Endodermal cell (in vitro differentiated cells): ENCODE data around the gene IQCH. TPM values are rescaled to one million over a fixed set of nuclear protein-coding genes. Genes with fewer than 3 reads are reported as not detected.

Source experiments
- DNase-seq: peaks from one replicate; pipeline ENCODE4 v3.0.0-alpha.2; 2017
- H3K27ac ChIP-seq: 2 replicates; pipeline ENCODE4 v1.5.1; 2013; ENCODE audit warnings: mild to moderate bottlenecking, low read depth, low read length, moderate library complexity
- H3K27me3 ChIP-seq: 2 replicates; pipeline ENCODE4 v1.6.1; 2013; ENCODE audit warnings: mild to moderate bottlenecking, low read length, moderate library complexity; ENCODE audit not compliant: insufficient read depth, control insufficient read depth, poor library complexity, severe bottlenecking
- H3K36me3 ChIP-seq: 2 replicates; pipeline ENCODE4 v1.7.0; 2013; ENCODE audit warnings: mild to moderate bottlenecking, low read length, moderate library complexity; ENCODE audit not compliant: control insufficient read depth, insufficient read depth
- H3K4me1 ChIP-seq: one replicate; pipeline ENCODE4 v1.7.0; 2013; ENCODE audit warnings: low read length; ENCODE audit not compliant: control insufficient read depth, insufficient read depth
- H3K4me3 ChIP-seq: 2 replicates; pipeline ENCODE4 v1.5.1; 2013; ENCODE audit warnings: mild to moderate bottlenecking, low read length, moderate library complexity
- H3K9ac ChIP-seq: 2 replicates; pipeline ENCODE4 v1.6.1; 2013; ENCODE audit warnings: mild to moderate bottlenecking, low read length, moderate library complexity; ENCODE audit not compliant: poor library complexity, severe bottlenecking; ENCODE audit errors: extremely low read depth
- H3K9me3 ChIP-seq: 2 replicates; pipeline ENCODE4 v1.6.1; 2013; ENCODE audit warnings: mild to moderate bottlenecking, low read length, moderate library complexity; ENCODE audit not compliant: control insufficient read depth
- H3K27ac Mint-ChIP-seq: 2 replicates; pipeline ENCODE4 v1.8.0; 2020; ENCODE audit warnings: mixed read lengths
- H3K27me3 Mint-ChIP-seq: 2 replicates; pipeline ENCODE4 v1.8.0; 2021; ENCODE audit warnings: mild to moderate bottlenecking, mixed read lengths; ENCODE audit not compliant: insufficient read depth
- H3K36me3 Mint-ChIP-seq: 2 replicates; pipeline ENCODE4 v1.8.0; 2020; ENCODE audit warnings: low read depth, mixed read lengths
- H3K4me1 Mint-ChIP-seq: 2 replicates; pipeline ENCODE4 v1.8.0; 2020; ENCODE audit warnings: mixed read lengths
- H3K4me3 Mint-ChIP-seq: 2 replicates; pipeline ENCODE4 v1.8.0; 2020; ENCODE audit warnings: mild to moderate bottlenecking, moderate library complexity, mixed read lengths
- H3K9me3 Mint-ChIP-seq: 2 replicates; pipeline ENCODE4 v1.8.0; 2020; ENCODE audit warnings: mild to moderate bottlenecking, mixed read lengths
- CTCF ChIP-seq: fragments of 200-600 bp; sonication (generic); conservative IDR thresholded peaks from 2 replicates; pipeline ENCODE4 v1.5.0; 2021; ENCODE audit warnings: antibody characterized with exemption, mild to moderate bottlenecking
- WGBS, 2 experiments: methylation state at CpG; one replicate each; pipeline versions ENCODE4 v1.1.5 to v1.1.7; 2013; ENCODE audit warnings: missing lambda C conversion rate in 2 of 2, mixed read lengths in 1 of 2; ENCODE audit not compliant: insufficient coverage in 1 of 2, insufficient read length in 1 of 2; 5-methylcytosine and 5-hydroxymethylcytosine counted together
- total RNA-seq, 2 donors: library from RNA; stranded (reverse); fragmentation: NEBNext Ultra II Directional in 1 of 2; extraction: Animal tissue kit (Norgen Biotek cat#: 25700) in 1 of 2; gene quantifications; 2 replicates in 1 of 2; 3 replicates in 1 of 2; pipeline ENCODE4 v1.2.1, GENCODE V29; 2021

Gene IQCH
- total RNA-seq, 2 donors from 2014 or later, result 6.2 to 12.8 TPM

DNA sequence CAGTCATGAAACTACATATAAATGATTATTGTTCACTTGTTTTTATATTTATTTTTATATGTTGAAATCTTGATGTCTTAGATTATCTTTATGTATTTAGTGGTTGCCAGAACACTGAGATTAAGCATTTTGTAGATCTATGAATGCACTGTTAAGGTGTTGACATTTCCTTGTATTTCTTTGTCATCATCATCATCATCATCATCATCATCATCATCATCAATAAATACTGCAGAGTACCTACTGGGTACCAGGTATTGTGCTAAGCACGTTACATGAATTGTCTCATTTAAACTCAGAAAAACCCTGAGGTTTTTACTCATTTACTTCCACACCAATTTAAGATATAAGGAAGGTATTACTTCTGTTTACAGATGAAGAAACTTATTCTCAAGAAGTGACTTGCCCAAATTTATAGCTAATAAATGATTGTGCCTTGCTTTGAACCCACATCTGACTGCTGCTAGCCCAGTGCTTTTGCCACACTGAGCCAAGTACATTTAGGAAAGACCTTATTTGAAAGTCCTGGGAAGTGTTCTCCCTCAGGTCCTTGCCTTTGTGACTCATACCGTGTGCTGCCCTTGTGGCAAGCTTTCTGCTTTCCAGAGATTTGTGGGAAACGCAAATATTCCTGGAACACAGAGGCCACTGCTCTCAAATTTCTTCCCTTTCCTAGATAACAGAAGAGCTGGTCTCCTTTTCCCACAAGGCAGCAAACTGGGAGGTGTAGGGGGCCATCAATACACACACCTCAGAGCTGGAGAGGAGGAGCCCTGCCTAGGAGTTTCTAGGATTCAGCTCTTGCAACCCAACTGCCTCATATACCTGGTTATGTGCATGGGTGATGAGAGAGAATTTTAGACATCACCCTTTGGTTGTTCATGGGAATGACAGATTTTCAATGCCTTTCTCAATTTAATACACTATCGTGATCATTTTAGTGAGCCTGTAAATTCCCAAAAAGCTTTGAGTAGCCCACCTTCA lies 150.9 kb downstream of the IQCH start:
- TF ChIP-seq CTCF, result no peak
- no peaks in the 10 kb centered on the region for H3K9me3 ChIP-seq
- H3K9me3 Mint-ChIP-seq, result no peaks in the 10 kb centered on the region
- H3K4me3 Mint-ChIP-seq, result no peak overlapping the region
- H3K4me1 ChIP-seq, result peaks cover 3% of the 10 kb centered on the region
- H3K27me3 ChIP-seq, result no peaks in the 10 kb centered on the region
- H3K36me3 Mint-ChIP-seq, result no peaks in the 10 kb centered on the region
- peaks cover 5% of the 10 kb centered on the region for H3K27me3 Mint-ChIP-seq
- DNase-seq, result no peak
- no peaks in the 10 kb centered on the region for H3K36me3 ChIP-seq
- no peak overlapping the region for H3K9ac ChIP-seq
- no peak overlapping the region for H3K27ac Mint-ChIP-seq
- WGBS, 2 experiments, result 79 to 80% methylated on average over 2 to 4 of the region's 4 CpGs
- H3K4me1 Mint-ChIP-seq, result peaks cover 50% of the 10 kb centered on the region
- H3K27ac ChIP-seq, result no peak overlapping the region
- H3K4me3 ChIP-seq, result no peak overlapping the region

DNA sequence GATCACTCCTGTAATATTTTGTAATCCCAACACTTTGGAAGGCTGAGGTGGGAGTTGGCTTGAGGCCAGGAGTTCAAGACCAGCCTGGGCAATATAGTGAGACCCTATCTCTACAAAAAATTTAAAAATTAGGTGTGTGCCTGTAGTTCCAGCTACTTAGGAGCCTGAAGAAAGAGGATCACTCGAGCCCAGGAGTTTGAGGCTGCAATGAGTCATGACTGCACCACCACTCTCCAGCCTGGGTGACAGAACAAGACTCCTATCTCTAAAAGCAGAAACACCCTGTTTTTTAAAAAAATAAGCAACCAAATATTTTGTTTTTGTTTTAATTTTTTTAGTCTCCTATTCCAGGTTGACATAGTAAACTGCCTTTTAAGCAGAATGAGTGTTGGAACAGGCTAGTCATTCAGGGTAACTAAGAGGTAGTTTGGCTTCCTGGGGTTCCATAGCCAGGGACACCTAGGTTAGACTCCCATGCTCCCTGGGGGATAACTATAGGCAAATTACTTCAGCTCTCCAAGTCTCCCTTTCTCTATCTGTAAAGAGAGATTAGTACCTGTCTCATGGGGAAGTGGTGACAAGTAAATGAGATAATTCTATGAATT lies 151.8 kb downstream of the IQCH start:
- no peaks in the 10 kb centered on the region for H3K36me3 Mint-ChIP-seq
- H3K4me3 Mint-ChIP-seq, result no peak overlapping the region
- no peak overlapping the region for H3K27ac Mint-ChIP-seq
- Histone ChIP-seq H3K9me3 (no peaks in the 10 kb centered on the region), H3K4me1 (peaks cover 3% of the 10 kb centered on the region), H3K27ac (no peak overlapping the region), H3K9ac (no peak overlapping the region), H3K36me3 (no peaks in the 10 kb centered on the region), H3K27me3 (peaks cover under 1% of the 10 kb centered on the region), H3K4me3 (no peak overlapping the region)
- H3K27me3 Mint-ChIP-seq, result peaks cover 6% of the 10 kb centered on the region
- 71% methylated on average over 1 of the region's 1 CpG; no CpG with 5 or more reads in 1 of the 2 experiments for WGBS, 2 experiments
- H3K4me1 Mint-ChIP-seq, result peaks cover 47% of the 10 kb centered on the region
- H3K9me3 Mint-ChIP-seq, result no peaks in the 10 kb centered on the region
- no peak for TF ChIP-seq CTCF
- no peak for DNase-seq

GRCh38 chr15:67407786-67408185 lies 153.2 kb downstream of the IQCH start:
- Mint-ChIP-seq H3K4me1 (peaks cover 45% of the 10 kb centered on the region), H3K27ac (no peak overlapping the region), H3K4me3 (no peak overlapping the region), H3K27me3 (peaks cover 19% of the 10 kb centered on the region), H3K9me3 (no peaks in the 10 kb centered on the region), H3K36me3 (no peaks in the 10 kb centered on the region)
- no peak overlapping the region for H3K4me3 ChIP-seq
- no peak overlapping the region for H3K9ac ChIP-seq
- no peaks in the 10 kb centered on the region for H3K9me3 ChIP-seq
- peaks cover 3% of the 10 kb centered on the region for H3K4me1 ChIP-seq
- no peak for TF ChIP-seq CTCF
- H3K27ac ChIP-seq, result no peak overlapping the region
- WGBS, 2 experiments, result 94% methylated on average over 8 of the region's 8 CpGs
- peaks cover 6% of the 10 kb centered on the region for H3K27me3 ChIP-seq
- no peak for DNase-seq
- H3K36me3 ChIP-seq, result no peaks in the 10 kb centered on the region
